ENCODE measurements around the gene DGKG.

The DGKG gene

GRCh38 chr3:186173224-186173815 lies 188.7 kb downstream of the DGKG start:
- DNase-seq (ENCODE audit: low spot score), result no peak
- H3K27ac ChIP-seq, result no peak overlapping the region
- TF ChIP-seq CTCF (conservative IDR thresholded peaks at IDR 0.05; ENCODE audit: low read depth), result no peak
- ChIA-PET CTCF (interaction anchor here (0.7 kb wide), 1 partner anchor 31 kb away, joined by 3 read pairs; no protein-coding TSS in a partner anchor), POLR2A (ENCODE audit: low non-redundant PET) (no interaction called here)

- H3K27ac ChIP-seq, result no peak overlapping the region
- no peak for DNase-seq (ENCODE audit: low spot score)
- POLR2A ChIA-PET (ENCODE audit: low non-redundant PET), result no interaction called here
- TF ChIP-seq CTCF (conservative IDR thresholded peaks at IDR 0.05; ENCODE audit: low read depth), result no peak
- CTCF ChIA-PET, result no interaction called here
Measured at GRCh38 chr3:186172353-186172752, 189.7 kb downstream of the DGKG start.

GRCh38 chr3:186171521-186171920 lies 190.5 kb downstream of the DGKG start:
- TF ChIP-seq CTCF (conservative IDR thresholded peaks at IDR 0.05; ENCODE audit: low read depth), result no peak
- CTCF ChIA-PET, result no interaction called here
- POLR2A ChIA-PET (ENCODE audit: low non-redundant PET), result no interaction called here
- no peak for DNase-seq (ENCODE audit: low spot score)
- no peak overlapping the region for H3K27ac ChIP-seq

- POLR2A ChIA-PET (ENCODE audit: low non-redundant PET), result no interaction called here
- no peak overlapping the region for H3K27ac ChIP-seq
- no peak for TF ChIP-seq CTCF (conservative IDR thresholded peaks at IDR 0.05; ENCODE audit: low read depth)
- no peak for DNase-seq (ENCODE audit: low spot score)
- CTCF ChIA-PET, result no interaction called here
Measured at GRCh38 chr3:186170516-186170915, 191.5 kb downstream of the DGKG start.

- DNase-seq (ENCODE audit: low spot score), result no peak
- ChIA-PET CTCF (interaction anchor here (0.6 kb wide), 1 partner anchor 1146 kb away, joined by 3 read pairs; no protein-coding TSS in a partner anchor), POLR2A (ENCODE audit: low non-redundant PET) (no interaction called here)
- no peak for TF ChIP-seq CTCF (conservative IDR thresholded peaks at IDR 0.05; ENCODE audit: low read depth)
- no peak overlapping the region for H3K27ac ChIP-seq
Measured at GRCh38 chr3:186169379-186169778, 192.7 kb downstream of the DGKG start.

GRCh38 chr3:186168976-186169375 lies 193.1 kb downstream of the DGKG start:
- H3K27ac ChIP-seq, result no peak overlapping the region
- ChIA-PET CTCF (no interaction called here), POLR2A (ENCODE audit: low non-redundant PET) (no interaction called here)
- no peak for TF ChIP-seq CTCF (conservative IDR thresholded peaks at IDR 0.05; ENCODE audit: low read depth)
- no peak for DNase-seq (ENCODE audit: low spot score)

All from RWPE1 (cell line).